Measurements from ENCODE around the gene ZPR1. TPM values are rescaled to one million over a fixed set of nuclear protein-coding genes. Genes with fewer than 3 reads are reported as not detected.

ZPR1 gene
- total RNA-seq, 2 experiments from 2014 or later = 100 to 101 TPM

GRCh38 chr11:116790167-116791001 is 2.6 kb upstream of the ZPR1 start:
- DNase-seq = no peak
- H3K9me3 Mint-ChIP-seq = no peaks in the 10 kb centered on the region
- H3K36me3 Mint-ChIP-seq = peaks cover 9% of the 10 kb centered on the region
- peaks cover 29% of the 10 kb centered on the region for H3K4me1 Mint-ChIP-seq
- no peaks in the 10 kb centered on the region for H3K27me3 Mint-ChIP-seq
- H3K4me3 Mint-ChIP-seq = no peak overlapping the region
- H3K27ac Mint-ChIP-seq = no peak overlapping the region

- peak overlapping the region; percentile 89 for H3K4me3 Mint-ChIP-seq
- H3K9me3 Mint-ChIP-seq = no peaks in the 10 kb centered on the region
- DNase-seq = no peak
- H3K27me3 Mint-ChIP-seq = no peaks in the 10 kb centered on the region
- no peak overlapping the region for H3K27ac Mint-ChIP-seq
- peaks cover 36% of the 10 kb centered on the region for H3K4me1 Mint-ChIP-seq
- peaks cover 23% of the 10 kb centered on the region for H3K36me3 Mint-ChIP-seq
Observed at GRCh38 chr11:116788975-116789374, 1.2 kb upstream of the ZPR1 start.

- no peaks in the 10 kb centered on the region for H3K27me3 Mint-ChIP-seq
- H3K36me3 Mint-ChIP-seq = peaks cover 23% of the 10 kb centered on the region
- DNase-seq = no peak
- peak overlapping the region; percentile 89 for H3K4me3 Mint-ChIP-seq
- H3K9me3 Mint-ChIP-seq = no peaks in the 10 kb centered on the region
- peaks cover 35% of the 10 kb centered on the region for H3K4me1 Mint-ChIP-seq
- H3K27ac Mint-ChIP-seq = peak overlapping the region; percentile 86
Observed at GRCh38 chr11:116788534-116788933, 711 bp upstream of the ZPR1 start.

- Mint-ChIP-seq H3K4me1 (peaks cover 44% of the 10 kb centered on the region), H3K4me3 (peak overlapping the region; percentile 89), H3K27ac (peak overlapping the region; percentile 59), H3K27me3 (no peaks in the 10 kb centered on the region), H3K9me3 (no peaks in the 10 kb centered on the region), H3K36me3 (peaks cover 26% of the 10 kb centered on the region)
- DNase-seq = no peak
Observed at GRCh38 chr11:116787436-116787785, 412 bp downstream of the ZPR1 start.

GRCh38 chr11:116786966-116787365 is 857 bp downstream of the ZPR1 start:
- no peaks in the 10 kb centered on the region for H3K27me3 Mint-ChIP-seq
- peaks cover 47% of the 10 kb centered on the region for H3K4me1 Mint-ChIP-seq
- DNase-seq = no peak
- H3K36me3 Mint-ChIP-seq = peaks cover 30% of the 10 kb centered on the region
- peak overlapping the region; percentile 89 for H3K4me3 Mint-ChIP-seq
- H3K27ac Mint-ChIP-seq = peak overlapping the region; percentile 59
- no peaks in the 10 kb centered on the region for H3K9me3 Mint-ChIP-seq

GRCh38 chr11:116786326-116786725 is 1.5 kb downstream of the ZPR1 start:
- Mint-ChIP-seq H3K27ac (no peak overlapping the region), H3K9me3 (no peaks in the 10 kb centered on the region), H3K27me3 (no peaks in the 10 kb centered on the region), H3K36me3 (peaks cover 32% of the 10 kb centered on the region), H3K4me3 (peak overlapping the region; percentile 89), H3K4me1 (peaks cover 49% of the 10 kb centered on the region)
- DNase-seq = no peak

GRCh38 chr11:116782728-116783127 is 5.1 kb downstream of the ZPR1 start:
- peak overlapping the region; percentile 55 for H3K27ac Mint-ChIP-seq
- DNase-seq = no peak

GRCh38 chr11:116778556-116778955 is 9.3 kb downstream of the ZPR1 start:
- no peak for DNase-seq
- Mint-ChIP-seq H3K27ac (peak overlapping the region; percentile 72), H3K27me3 (no peaks in the 10 kb centered on the region), H3K9me3 (no peaks in the 10 kb centered on the region), H3K4me1 (peaks cover 63% of the 10 kb centered on the region), H3K4me3 (no peak overlapping the region), H3K36me3 (peaks cover 49% of the 10 kb centered on the region)

More at GRCh38 chr11:116782728-116783127, 5.1 kb downstream of the ZPR1 start:
- Mint-ChIP-seq H3K36me3 (peaks cover 58% of the 10 kb centered on the region), H3K4me1 (peaks cover 67% of the 10 kb centered on the region), H3K27me3 (no peaks in the 10 kb centered on the region), H3K9me3 (no peaks in the 10 kb centered on the region), H3K4me3 (no peak overlapping the region)

- Mint-ChIP-seq H3K4me3 (no peak overlapping the region), H3K36me3 (peaks cover 43% of the 10 kb centered on the region), H3K27ac (peak overlapping the region; percentile 69), H3K9me3 (no peaks in the 10 kb centered on the region), H3K27me3 (no peaks in the 10 kb centered on the region), H3K4me1 (peaks cover 52% of the 10 kb centered on the region)
- no peak for DNase-seq
Observed at GRCh38 chr11:116777056-116777455, 10.8 kb downstream of the ZPR1 start.

- Mint-ChIP-seq H3K4me1 (peaks cover 55% of the 10 kb centered on the region), H3K36me3 (peaks cover 47% of the 10 kb centered on the region), H3K27me3 (no peaks in the 10 kb centered on the region), H3K4me3 (no peak overlapping the region), H3K27ac (peak overlapping the region; percentile 69), H3K9me3 (no peaks in the 10 kb centered on the region)
- no peak for DNase-seq
Observed at GRCh38 chr11:116776522-116776984, 11.3 kb downstream of the ZPR1 start.

GRCh38 chr11:116775975-116776374 is 11.8 kb downstream of the ZPR1 start:
- H3K4me1 Mint-ChIP-seq = peaks cover 54% of the 10 kb centered on the region
- H3K27ac Mint-ChIP-seq = peak overlapping the region; percentile 69
- H3K4me3 Mint-ChIP-seq = no peak overlapping the region
- DNase-seq = no peak
- H3K27me3 Mint-ChIP-seq = no peaks in the 10 kb centered on the region
- no peaks in the 10 kb centered on the region for H3K9me3 Mint-ChIP-seq
- peaks cover 44% of the 10 kb centered on the region for H3K36me3 Mint-ChIP-seq

GRCh38 chr11:116774661-116775060 is 13.2 kb downstream of the ZPR1 start:
- no peak overlapping the region for H3K4me3 Mint-ChIP-seq
- DNase-seq = no peak
- H3K4me1 Mint-ChIP-seq = peaks cover 51% of the 10 kb centered on the region
- no peaks in the 10 kb centered on the region for H3K27me3 Mint-ChIP-seq
- H3K36me3 Mint-ChIP-seq = peaks cover 49% of the 10 kb centered on the region
- no peak overlapping the region for H3K27ac Mint-ChIP-seq
- no peaks in the 10 kb centered on the region for H3K9me3 Mint-ChIP-seq

GRCh38 chr11:116773203-116774097 is 14.4 kb downstream of the ZPR1 start:
- no peaks in the 10 kb centered on the region for H3K9me3 Mint-ChIP-seq
- peak overlapping the region; percentile 98 for H3K4me3 Mint-ChIP-seq
- H3K4me1 Mint-ChIP-seq = peaks cover 40% of the 10 kb centered on the region
- no peaks in the 10 kb centered on the region for H3K27me3 Mint-ChIP-seq
- DNase-seq = no peak
- H3K27ac Mint-ChIP-seq = peak overlapping the region; percentile 96
- H3K36me3 Mint-ChIP-seq = peaks cover 44% of the 10 kb centered on the region

- Mint-ChIP-seq H3K27me3 (no peaks in the 10 kb centered on the region), H3K4me3 (peak within 1 kb of the TSS; percentile 98), H3K9me3 (no peaks in the 10 kb centered on the region), H3K36me3 (peaks cover 36% of the 10 kb centered on the region), H3K4me1 (peaks cover 35% of the 10 kb centered on the region), H3K27ac (peak within 1 kb of the TSS; percentile 96)
- peak; percentile 96 for DNase-seq
Observed at GRCh38 chr11:116772443-116773202, 15.2 kb downstream of the ZPR1 start, which contains the start of gene BUD13. Gene BUD13 (minus strand): TSS chr11:116772987. CDS start chr11:116772964, 23 bp downstream.

Data from activated naive CD8-positive, alpha-beta T cell treated with anti-CD3 and anti-CD28 coated beads for 36 hours (primary cell).